Stimulated activated naive B cell treated with anti-CD40 and anti-IgM and Interleukin-4, amounts not matched to agents 10 μg/mL and 1 μg/mL and 100 μg/mL, for 72 hours (primary cell): ENCODE measurements around the gene PAOX.
A peak's percentile ranks its signal among the peaks of the same experiment; 100 is the strongest.

Experiments
- ATAC-seq, 2 donors: fragments of 150-1000 bp; cut with Tn5 transposase; replicated peaks; 2 replicates each; pipeline ENCODE4 v1.10.0; 2021; ENCODE audit warnings: moderate library complexity in 1 of 2
- DNase-seq: peaks from one replicate; pipeline ENCODE4 v3.0.0; 2021
- H3K27ac Mint-ChIP-seq: one replicate; pipeline ENCODE4 v1.8.0; 2022; ENCODE audit warnings: mild to moderate bottlenecking, mixed read lengths
- H3K27me3 Mint-ChIP-seq, 2 donors: one replicate each; pipeline ENCODE4 v1.8.0; 2022; ENCODE audit warnings: mixed read lengths in 2 of 2
- H3K36me3 Mint-ChIP-seq, 2 donors: one replicate each; pipeline ENCODE4 v1.8.0; 2022; ENCODE audit warnings: mixed read lengths in 2 of 2, mild to moderate bottlenecking in 1 of 2
- H3K4me1 Mint-ChIP-seq, 2 donors: one replicate each; pipeline ENCODE4 v1.8.0; 2022; ENCODE audit warnings: mixed read lengths in 2 of 2, mild to moderate bottlenecking in 1 of 2
- H3K4me3 Mint-ChIP-seq, 2 donors: one replicate each; pipeline ENCODE4 v1.8.0; 2022; ENCODE audit warnings: mild to moderate bottlenecking in 2 of 2, mixed read lengths in 2 of 2, moderate library complexity in 1 of 2
- H3K9me3 Mint-ChIP-seq, 2 donors: one replicate each; pipeline ENCODE4 v1.8.0; 2022; ENCODE audit warnings: mixed read lengths in 2 of 2, mild to moderate bottlenecking in 1 of 2

The PAOX gene

GRCh38 chr10:133393401-133394063 is 14.5 kb downstream of the PAOX start:
- Mint-ChIP-seq H3K27me3 (no peaks in the 10 kb centered on the region), H3K27ac (peak overlapping the region; percentile 88), H3K4me1 (peaks cover 35 to 77% of the 10 kb centered on the region in 2 donors)

GRCh38 chr10:133394064-133394663 is 15.1 kb downstream of the PAOX start, which contains the start of gene MTG1:
Gene MTG1, plus strand, starts transcription at chr10:133394157. Its CDS starts 64 bp downstream, at chr10:133394221.
- Mint-ChIP-seq H3K4me3 (peak within 1 kb of the TSS; percentile 88 to 90), H3K27ac (peak within 1 kb of the TSS; percentile 96), H3K9me3 (no peaks in the 10 kb centered on the region), H3K4me1 (peaks cover 31 to 71% of the 10 kb centered on the region in 2 donors), H3K27me3 (no peaks in the 10 kb centered on the region), H3K36me3 (peaks cover 30 to 34% of the 10 kb centered on the region in 2 donors)
- peak; percentile 93 for DNase-seq
- peak; percentile 75 to 80 for ATAC-seq

More at GRCh38 chr10:133393401-133394063, 14.5 kb downstream of the PAOX start:
- Mint-ChIP-seq H3K9me3 (no peaks in the 10 kb centered on the region), H3K36me3 (peaks cover 26 to 31% of the 10 kb centered on the region in 2 donors), H3K4me3 (peak overlapping the region; percentile 88 to 90)
- ATAC-seq = no peak
- DNase-seq = no peak

GRCh38 chr10:133394801-133395221 is 15.7 kb downstream of the PAOX start:
- Mint-ChIP-seq H3K4me1 (peaks cover 29 to 70% of the 10 kb centered on the region in 2 donors), H3K36me3 (peaks cover 36 to 41% of the 10 kb centered on the region in 2 donors), H3K9me3 (no peaks in the 10 kb centered on the region), H3K27ac (peak overlapping the region; percentile 96), H3K4me3 (peak overlapping the region; percentile 88 to 90), H3K27me3 (no peaks in the 10 kb centered on the region)
- ATAC-seq (peak; percentile 0 to 1), DNase-seq (no peak)

- Mint-ChIP-seq H3K9me3 (no peaks in the 10 kb centered on the region), H3K4me3 (no peak overlapping the region), H3K4me1 (peaks cover 24 to 71% of the 10 kb centered on the region in 2 donors), H3K36me3 (peaks cover 33 to 42% of the 10 kb centered on the region in 2 donors), H3K27ac (no peak overlapping the region), H3K27me3 (no peaks in the 10 kb centered on the region)
- no peak for ATAC-seq
- DNase-seq = no peak
Observed at GRCh38 chr10:133396035-133396624, 17.1 kb downstream of the PAOX start.

- Mint-ChIP-seq H3K36me3 (peaks cover 36 to 50% of the 10 kb centered on the region in 2 donors), H3K4me1 (peaks cover 20 to 68% of the 10 kb centered on the region in 2 donors), H3K27me3 (no peaks in the 10 kb centered on the region), H3K27ac (no peak overlapping the region), H3K4me3 (no peak overlapping the region), H3K9me3 (no peaks in the 10 kb centered on the region)
- no peak for ATAC-seq
- DNase-seq = no peak
Observed at GRCh38 chr10:133397938-133398337, 18.9 kb downstream of the PAOX start.

- DNase-seq = no peak
- H3K9me3 Mint-ChIP-seq = no peaks in the 10 kb centered on the region
- H3K27me3 Mint-ChIP-seq = no peaks in the 10 kb centered on the region
- ATAC-seq = no peak
- H3K4me3 Mint-ChIP-seq = no peak overlapping the region
- H3K36me3 Mint-ChIP-seq = peaks cover 43 to 59% of the 10 kb centered on the region in 2 donors
- H3K27ac Mint-ChIP-seq = no peak overlapping the region
- H3K4me1 Mint-ChIP-seq = peaks cover 23 to 66% of the 10 kb centered on the region in 2 donors
Observed at GRCh38 chr10:133399123-133399601, 20.1 kb downstream of the PAOX start.

GRCh38 chr10:133400624-133401424 is 21.8 kb downstream of the PAOX start:
- peaks cover 53 to 72% of the 10 kb centered on the region in 2 donors for H3K36me3 Mint-ChIP-seq
- H3K4me3 Mint-ChIP-seq = no peak overlapping the region
- H3K27me3 Mint-ChIP-seq = no peaks in the 10 kb centered on the region
- no peaks in the 10 kb centered on the region for H3K9me3 Mint-ChIP-seq
- H3K4me1 Mint-ChIP-seq = peaks cover 30 to 70% of the 10 kb centered on the region in 2 donors
- DNase-seq = no peak
- H3K27ac Mint-ChIP-seq = peak overlapping the region; percentile 28
- peak; percentile 61 to 68 for ATAC-seq

- peaks cover 57 to 77% of the 10 kb centered on the region in 2 donors for H3K36me3 Mint-ChIP-seq
- DNase-seq (no peak), ATAC-seq (no peak)
- H3K27me3 Mint-ChIP-seq = no peaks in the 10 kb centered on the region
- peak overlapping the region; percentile 28 for H3K27ac Mint-ChIP-seq
- peaks cover 34 to 76% of the 10 kb centered on the region in 2 donors for H3K4me1 Mint-ChIP-seq
- no peak overlapping the region for H3K4me3 Mint-ChIP-seq
- H3K9me3 Mint-ChIP-seq = no peaks in the 10 kb centered on the region
Observed at GRCh38 chr10:133401500-133401899, 22.4 kb downstream of the PAOX start.

GRCh38 chr10:133401981-133402725 is 23.1 kb downstream of the PAOX start:
- no peaks in the 10 kb centered on the region for H3K9me3 Mint-ChIP-seq
- ATAC-seq (no peak), DNase-seq (no peak)
- no peak overlapping the region for H3K4me3 Mint-ChIP-seq
- H3K36me3 Mint-ChIP-seq = peaks cover 57 to 79% of the 10 kb centered on the region in 2 donors
- no peaks in the 10 kb centered on the region for H3K27me3 Mint-ChIP-seq
- H3K27ac Mint-ChIP-seq = peak overlapping the region; percentile 47
- peaks cover 34 to 73% of the 10 kb centered on the region in 2 donors for H3K4me1 Mint-ChIP-seq

- Mint-ChIP-seq H3K27me3 (no peaks in the 10 kb centered on the region), H3K9me3 (no peaks in the 10 kb centered on the region), H3K36me3 (peaks cover 58 to 78% of the 10 kb centered on the region in 2 donors), H3K27ac (peak overlapping the region; percentile 25), H3K4me1 (peaks cover 35 to 71% of the 10 kb centered on the region in 2 donors), H3K4me3 (no peak overlapping the region)
- ATAC-seq = no peak
- no peak for DNase-seq
Observed at GRCh38 chr10:133403359-133403758, 24.3 kb downstream of the PAOX start.

GRCh38 chr10:133403784-133404183 is 24.7 kb downstream of the PAOX start:
- Mint-ChIP-seq H3K9me3 (no peaks in the 10 kb centered on the region), H3K4me3 (no peak overlapping the region), H3K27me3 (no peaks in the 10 kb centered on the region), H3K27ac (peak overlapping the region; percentile 25), H3K4me1 (peaks cover 35 to 72% of the 10 kb centered on the region in 2 donors), H3K36me3 (peaks cover 58 to 82% of the 10 kb centered on the region in 2 donors)
- no peak for ATAC-seq
- DNase-seq = no peak

GRCh38 chr10:133405272-133405671 is 26.2 kb downstream of the PAOX start:
- H3K4me1 Mint-ChIP-seq = peaks cover 36 to 70% of the 10 kb centered on the region in 2 donors
- ATAC-seq (no peak), DNase-seq (no peak)
- H3K27me3 Mint-ChIP-seq = no peaks in the 10 kb centered on the region
- H3K36me3 Mint-ChIP-seq = peaks cover 60 to 85% of the 10 kb centered on the region in 2 donors
- no peak overlapping the region for H3K4me3 Mint-ChIP-seq
- H3K27ac Mint-ChIP-seq = no peak overlapping the region
- peaks cover 0 to under 1% of the 10 kb centered on the region in 2 donors for H3K9me3 Mint-ChIP-seq

GRCh38 chr10:133405844-133406527 is 26.9 kb downstream of the PAOX start:
- Mint-ChIP-seq H3K36me3 (peaks cover 66 to 88% of the 10 kb centered on the region in 2 donors), H3K27ac (no peak overlapping the region), H3K27me3 (no peaks in the 10 kb centered on the region), H3K4me1 (peaks cover 32 to 63% of the 10 kb centered on the region in 2 donors), H3K4me3 (no peak overlapping the region), H3K9me3 (peaks cover 3% of the 10 kb centered on the region in 2 donors)
- no peak for DNase-seq
- ATAC-seq = peak; percentile 25 to 56
